ENCODE results near the gene SLC38A5.

GRCh38 chrX:48468247-48468671, 1.8 kb downstream of the SLC38A5 start:
- TF ChIP-seq, protein P1, sequence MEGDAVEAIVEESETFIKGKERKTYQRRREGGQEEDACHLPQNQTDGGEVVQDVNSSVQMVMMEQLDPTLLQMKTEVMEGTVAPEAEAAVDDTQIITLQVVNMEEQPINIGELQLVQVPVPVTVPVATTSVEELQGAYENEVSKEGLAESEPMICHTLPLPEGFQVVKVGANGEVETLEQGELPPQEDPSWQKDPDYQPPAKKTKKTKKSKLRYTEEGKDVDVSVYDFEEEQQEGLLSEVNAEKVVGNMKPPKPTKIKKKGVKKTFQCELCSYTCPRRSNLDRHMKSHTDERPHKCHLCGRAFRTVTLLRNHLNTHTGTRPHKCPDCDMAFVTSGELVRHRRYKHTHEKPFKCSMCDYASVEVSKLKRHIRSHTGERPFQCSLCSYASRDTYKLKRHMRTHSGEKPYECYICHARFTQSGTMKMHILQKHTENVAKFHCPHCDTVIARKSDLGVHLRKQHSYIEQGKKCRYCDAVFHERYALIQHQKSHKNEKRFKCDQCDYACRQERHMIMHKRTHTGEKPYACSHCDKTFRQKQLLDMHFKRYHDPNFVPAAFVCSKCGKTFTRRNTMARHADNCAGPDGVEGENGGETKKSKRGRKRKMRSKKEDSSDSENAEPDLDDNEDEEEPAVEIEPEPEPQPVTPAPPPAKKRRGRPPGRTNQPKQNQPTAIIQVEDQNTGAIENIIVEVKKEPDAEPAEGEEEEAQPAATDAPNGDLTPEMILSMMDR (IDR thresholded peaks at IDR 0.05; ENCODE audit: insufficient read depth, low read length, poor library complexity, severe bottlenecking) = no peak
- TF ChIP-seq EZH2phosphoT487 (conservative IDR thresholded peaks at IDR 0.05; ENCODE audit: low read length) = no peak
